Neural cell (in vitro differentiated cells): ENCODE results near the gene MIEF1. TPM values are rescaled to one million over a fixed set of nuclear protein-coding genes. Genes with fewer than 3 reads are reported as not detected.

Experiments used
- H2AFZ ChIP-seq: fragments of 200-600, 300-800 bp; sonication (generic), shearing (Covaris generic); 2 replicates; pipeline ENCODE4 v1.6.0; 2014; ENCODE audit warnings: low read depth, mild to moderate bottlenecking, antibody characterized with exemption, low read length, moderate library complexity
- H3F3A ChIP-seq: fragments of 200-600 bp; shearing (Covaris generic); 2 replicates; pipeline ENCODE4 v1.6.1; 2016; ENCODE audit warnings: mild to moderate bottlenecking, moderate library complexity, mixed read lengths, antibody characterized with exemption, low read length; ENCODE audit not compliant: insufficient read depth, poor library complexity, severe bottlenecking
- H3K27ac ChIP-seq: fragments of 200-600, 300-800 bp; sonication (generic), shearing (Covaris generic); 2 replicates; pipeline ENCODE4 v1.5.1; 2014; ENCODE audit warnings: mild to moderate bottlenecking, low read length, moderate library complexity
- H3K27me3 ChIP-seq: fragments of 300-800, 200-600 bp; sonication (generic), shearing (Covaris generic); 2 replicates; pipeline ENCODE4 v1.6.0; 2014; ENCODE audit warnings: mild to moderate bottlenecking, low read depth, low read length, moderate library complexity; ENCODE audit not compliant: insufficient read depth
- H3K36me3 ChIP-seq: fragments of 300-800, 200-600 bp; sonication (generic), shearing (Covaris generic); 2 replicates; pipeline ENCODE4 v1.5.1; 2014; ENCODE audit warnings: mild to moderate bottlenecking, antibody characterized with exemption, low read length, moderate library complexity; ENCODE audit not compliant: insufficient read depth
- H3K4me2 ChIP-seq: fragments of 300-800, 200-600 bp; sonication (generic), shearing (Covaris generic); 2 replicates; pipeline ENCODE4 v1.6.0; 2014; ENCODE audit warnings: mild to moderate bottlenecking, low read length
- H3K4me3 ChIP-seq: fragments of 300-800, 200-600 bp; sonication (generic), shearing (Covaris generic); 2 replicates; pipeline ENCODE4 v1.5.1; 2014; ENCODE audit warnings: mild to moderate bottlenecking, low read length, moderate library complexity
- H3K79me2 ChIP-seq: fragments of 200-600 bp; shearing (Covaris generic); replicated peaks from 2 replicates; pipeline ENCODE4 v1.6.0; 2014; ENCODE audit warnings: mild to moderate bottlenecking, low read length, moderate library complexity; ENCODE audit not compliant: insufficient read depth
- H3K9ac ChIP-seq: fragments of 300-800, 200-600 bp; sonication (generic), shearing (Covaris generic); 2 replicates; pipeline ENCODE4 v1.6.1; 2016; ENCODE audit warnings: mild to moderate bottlenecking, low read length, mixed read lengths
- H3K9me2 ChIP-seq: fragments of 200-600 bp; shearing (Covaris generic); 2 replicates; pipeline ENCODE4 v1.6.1; 2016; ENCODE audit warnings: mild to moderate bottlenecking, low read length, mixed read lengths; ENCODE audit not compliant: insufficient read depth
- H3K9me3 ChIP-seq: fragments of 200-600, 300-800 bp; sonication (generic), shearing (Covaris generic); 2 replicates; pipeline ENCODE4 v1.6.1; 2016; ENCODE audit warnings: mild to moderate bottlenecking, mixed run types, low read length, moderate library complexity, mixed read lengths
- H4K20me1 ChIP-seq: fragments of 200-600 bp; shearing (Covaris generic); 2 replicates; pipeline ENCODE4 v1.6.1; 2016; ENCODE audit warnings: mild to moderate bottlenecking, mixed run types; ENCODE audit not compliant: insufficient read depth
- CTCF ChIP-seq: fragments of 450-650 bp; IDR thresholded peaks from 2 replicates; pipeline ENCODE4 v1.5.1; 2014; ENCODE audit warnings: antibody characterized with exemption, mild to moderate bottlenecking, moderate library complexity; ENCODE audit not compliant: poor library complexity, severe bottlenecking
- EP300 ChIP-seq: fragments of 450-650 bp; conservative IDR thresholded peaks from 2 replicates; pipeline ENCODE4 v1.6.1; 2014; ENCODE audit warnings: antibody characterized with exemption, mild to moderate bottlenecking, moderate library complexity; ENCODE audit not compliant: poor library complexity, severe bottlenecking
- EZH2 ChIP-seq: fragments of 200-600, 300-800 bp; shearing (Covaris generic), sonication (generic); IDR thresholded peaks from 2 replicates; pipeline ENCODE4 v1.6.1; 2014; ENCODE audit warnings: antibody characterized with exemption, low read length, borderline replicate concordance, mild to moderate bottlenecking; ENCODE audit not compliant: insufficient read depth, poor library complexity, severe bottlenecking
- MXI1 ChIP-seq: fragments of 450-650 bp; conservative IDR thresholded peaks from 2 replicates; pipeline ENCODE4 v1.6.1; 2014; ENCODE audit warnings: antibody characterized with exemption, mild to moderate bottlenecking; ENCODE audit not compliant: poor library complexity, severe bottlenecking
- POLR2AphosphoS5 ChIP-seq: IDR thresholded peaks from 2 replicates; pipeline ENCODE4 v1.6.1; 2012
- RAD21 ChIP-seq: fragments of 450-650 bp; conservative IDR thresholded peaks from 2 replicates; pipeline ENCODE4 v1.6.1; 2014; ENCODE audit warnings: antibody characterized with exemption, mild to moderate bottlenecking, moderate library complexity
- REST ChIP-seq: IDR thresholded peaks from 2 replicates; pipeline ENCODE4 v1.6.1; 2012; ENCODE audit warnings: borderline replicate concordance
- SMC3 ChIP-seq: fragments of 450-650 bp; conservative IDR thresholded peaks from 2 replicates; pipeline ENCODE4 v1.6.1; 2014; ENCODE audit warnings: antibody characterized with exemption, mild to moderate bottlenecking, moderate library complexity; ENCODE audit not compliant: poor library complexity
- TAF1 ChIP-seq: IDR thresholded peaks from 2 replicates; pipeline ENCODE4 v1.6.1; 2012; ENCODE audit warnings: low read depth
- polyA plus RNA-seq: library from polyadenylated mRNA; depleted of rRNA; stranded (reverse); fragments of >200 nt; gene quantifications from 2 replicates; pipeline ENCODE4 v1.2.3, GENCODE V29; 2014

Gene MIEF1
- polyA plus RNA-seq, 1 donor from 2014 or later, result 19.8 TPM

- Histone ChIP-seq H3K79me2 (peaks cover 34% of the 10 kb centered on the region), H2AFZ (no peak overlapping the region), H3K36me3 (no peaks in the 10 kb centered on the region), H4K20me1 (no peaks in the 10 kb centered on the region), H3K27ac (no peak overlapping the region), H3K9ac (no peak overlapping the region), H3K4me2 (no peak overlapping the region), H3K9me2 (no peaks in the 10 kb centered on the region), H3F3A (no peaks in the 10 kb centered on the region), H3K9me3 (no peaks in the 10 kb centered on the region), H3K27me3 (no peaks in the 10 kb centered on the region), H3K4me3 (no peak overlapping the region)
- TF ChIP-seq REST (no peak), CTCF (no peak), POLR2AphosphoS5 (no peak), EZH2 (no peak), RAD21 (no peak), SMC3 (no peak), MXI1 (no peak), TAF1 (no peak)
Observed at GRCh38 chr22:39463277-39463676, 38.8 kb upstream of the MIEF1 start.

GRCh38 chr22:39463931-39464390 is 38.1 kb upstream of the MIEF1 start:
- H4K20me1 ChIP-seq, result no peaks in the 10 kb centered on the region
- no peaks in the 10 kb centered on the region for H3F3A ChIP-seq
- no peak overlapping the region for H3K9ac ChIP-seq
- H3K9me3 ChIP-seq, result no peaks in the 10 kb centered on the region
- no peaks in the 10 kb centered on the region for H3K27me3 ChIP-seq
- peaks cover 27% of the 10 kb centered on the region for H3K79me2 ChIP-seq
- H3K4me3 ChIP-seq, result no peak overlapping the region
- no peak for TF ChIP-seq MXI1
- TF ChIP-seq CTCF, result no peak
- TF ChIP-seq EZH2, result no peak
- no peak for TF ChIP-seq SMC3
- no peak for TF ChIP-seq RAD21
- TF ChIP-seq EP300, result no peak
- TF ChIP-seq TAF1, result no peak
- no peak for TF ChIP-seq POLR2AphosphoS5
- TF ChIP-seq REST, result no peak
- no peaks in the 10 kb centered on the region for H3K9me2 ChIP-seq
- H3K36me3 ChIP-seq, result no peaks in the 10 kb centered on the region
- no peak overlapping the region for H3K4me2 ChIP-seq
- no peak overlapping the region for H2AFZ ChIP-seq
- H3K27ac ChIP-seq, result no peak overlapping the region
